Keratinocyte (primary cell): Measurements from ENCODE around the gene TRIM8. TPM values are rescaled to one million over a fixed set of nuclear protein-coding genes. Genes with fewer than 3 reads are reported as not detected.

Source experiments
- DNase-seq: peaks from one replicate; pipeline ENCODE4 v3.0.0-alpha.2; 2011; ENCODE audit warnings: low read depth, missing footprints, low spot score
- FAIRE-seq: peaks from 2 replicates; lab custom pipeline; 2011; peaks lifted over from hg19 to GRCh38; lab: Jason Lieb, UNC
- H2AFZ ChIP-seq: 2 replicates; pipeline ENCODE4 v1.6.0; 2012; ENCODE audit warnings: low read length, control low read depth, inconsistent platforms; ENCODE audit not compliant: control insufficient read depth
- H3K27ac ChIP-seq: 2 replicates; pipeline ENCODE4 v1.5.1; 2011; ENCODE audit warnings: low read length; ENCODE audit not compliant: control insufficient read depth, insufficient read depth
- H3K27me3 ChIP-seq: 3 replicates; pipeline ENCODE4 v1.6.0; 2011; ENCODE audit warnings: low read length; ENCODE audit not compliant: control insufficient read depth, insufficient read depth; ENCODE audit errors: extremely low read depth
- H3K36me3 ChIP-seq, 2 experiments: 2 replicates in 1 of 2; 3 replicates in 1 of 2; pipeline ENCODE4 v1.5.1; 2011; ENCODE audit warnings: low read length in 2 of 2, mild to moderate bottlenecking in 1 of 2; ENCODE audit not compliant: control insufficient read depth in 2 of 2, insufficient read depth in 2 of 2; ENCODE audit errors: extremely low read depth in 1 of 2
- H3K4me1 ChIP-seq: 3 replicates; pipeline ENCODE4 v1.5.1; 2011; ENCODE audit warnings: low read length; ENCODE audit not compliant: control insufficient read depth, insufficient read depth; ENCODE audit errors: extremely low read depth
- H3K4me2 ChIP-seq: 3 replicates; pipeline ENCODE4 v1.6.0; 2011; ENCODE audit warnings: low read depth, low read length; ENCODE audit not compliant: control insufficient read depth, insufficient read depth; ENCODE audit errors: extremely low read depth
- H3K4me3 ChIP-seq, 3 experiments: fragments of 200-600 bp in 1 of 3; sonication (generic) in 1 of 3; 2 replicates in 2 of 3; 3 replicates in 1 of 3; pipeline ENCODE4 v1.5.1; 2011 to 2016; ENCODE audit warnings: low read length in 3 of 3, mild to moderate bottlenecking in 3 of 3, control low read depth in 2 of 3, inconsistent platforms in 1 of 3, low read depth in 1 of 3, mixed read lengths in 1 of 3, mixed run types in 1 of 3, moderate library complexity in 1 of 3; ENCODE audit not compliant: control insufficient read depth in 2 of 3, insufficient read depth in 2 of 3; ENCODE audit errors: extremely low read depth in 1 of 3
- H3K79me2 ChIP-seq: 2 replicates; pipeline ENCODE4 v1.6.0; 2012; ENCODE audit warnings: low read length; ENCODE audit not compliant: control insufficient read depth, insufficient read depth
- H3K9ac ChIP-seq: 3 replicates; pipeline ENCODE4 v1.6.0; 2011; ENCODE audit warnings: low read length; ENCODE audit not compliant: control insufficient read depth, insufficient read depth; ENCODE audit errors: extremely low read depth
- H3K9me1 ChIP-seq: 3 replicates; pipeline ENCODE4 v1.6.0; 2011; ENCODE audit warnings: low read length; ENCODE audit not compliant: control insufficient read depth, insufficient read depth; ENCODE audit errors: extremely low read depth
- H3K9me3 ChIP-seq: 2 replicates; pipeline ENCODE4 v1.5.1; 2012; ENCODE audit warnings: low read depth, low read length; ENCODE audit not compliant: control insufficient read depth
- H4K20me1 ChIP-seq: 3 replicates; pipeline ENCODE4 v1.6.0; 2011; ENCODE audit warnings: low read length; ENCODE audit not compliant: control insufficient read depth, insufficient read depth; ENCODE audit errors: extremely low read depth
- CTCF ChIP-seq, 3 experiments: IDR thresholded peaks in 1 of 3; conservative IDR thresholded peaks in 1 of 3; optimal IDR thresholded peaks in 1 of 3; 2 replicates in 2 of 3; 3 replicates in 1 of 3; pipeline versions ENCODE3 to v1.5.1; 2011; ENCODE audit warnings: low read length in 3 of 3, mild to moderate bottlenecking in 3 of 3, moderate library complexity in 2 of 3, control low read depth in 1 of 3, inconsistent platforms in 1 of 3; ENCODE audit not compliant: insufficient read depth in 2 of 3; ENCODE audit errors: extremely low read depth in 1 of 3
- EZH2 ChIP-seq: IDR thresholded peaks from one replicate; pipeline ENCODE4 v1.6.1; 2012; ENCODE audit warnings: inconsistent platforms, mild to moderate bottlenecking, low read length, moderate library complexity
- dilution Hi-C: fragments of 300-500 bp; cut with MboI; formaldehyde crosslinking; loops from one replicate; pipeline ENCODE4 v1.7.0; 2020; ENCODE audit warnings: low sequenced_read_pairs; ENCODE audit not compliant: extremely low pct_ligation_motif_present
- polyA plus RNA-seq, 5 experiments: library from polyadenylated mRNA; depleted of rRNA in 3 of 5; stranded (reverse) in 3 of 5; stranded (forward) in 1 of 5; unstranded in 1 of 5; fragments of >200 nt; gene quantifications; 1 replicate in 1 of 5; 2 replicates in 3 of 5; 3 replicates in 1 of 5; pipeline versions ENCODE4 v1.2.1 to v1.2.3, GENCODE V29; 2011 to 2012; ENCODE audit warnings: missing spikeins in 2 of 5, low read depth in 1 of 5, low replicate concordance in 1 of 5

TRIM8 gene
- polyA plus RNA-seq, 1 donor (not counting 4 experiments of a cell fraction or from before 2014, with no cell fraction given), result 24.8 TPM

DNA sequence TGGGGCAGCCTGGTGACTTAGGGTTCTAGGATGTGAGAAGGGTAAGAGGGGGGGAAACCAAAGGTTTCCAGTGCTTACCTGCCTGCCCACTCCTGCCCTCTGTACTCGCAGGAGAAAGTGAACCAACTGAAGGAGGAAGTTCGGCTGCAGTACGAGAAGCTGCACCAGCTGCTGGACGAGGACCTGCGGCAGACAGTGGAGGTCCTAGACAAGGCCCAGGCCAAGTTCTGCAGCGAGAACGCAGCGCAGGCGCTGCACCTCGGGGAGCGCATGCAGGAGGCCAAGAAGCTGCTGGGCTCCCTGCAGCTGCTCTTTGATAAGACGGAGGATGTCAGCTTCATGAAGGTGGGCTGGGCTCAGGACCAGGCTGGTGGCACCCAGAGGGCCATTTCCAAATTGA lies 10.7 kb downstream of the TRIM8 start:
- no peak overlapping the region for H3K9ac ChIP-seq
- H3K27ac ChIP-seq, result no peak overlapping the region
- no peak for FAIRE-seq
- dilution Hi-C loops, result no loop called here
- DNase-seq, result no peak
- no peaks in the 10 kb centered on the region for H3K9me3 ChIP-seq
- peaks cover 34 to 35% of the 10 kb centered on the region in 2 experiments for H3K36me3 ChIP-seq
- no peaks in the 10 kb centered on the region for H3K9me1 ChIP-seq
- peaks cover 6% of the 10 kb centered on the region for H4K20me1 ChIP-seq
- peaks cover 15% of the 10 kb centered on the region for H3K4me1 ChIP-seq
- no peak for TF ChIP-seq EZH2
- TF ChIP-seq CTCF (optimal IDR thresholded peaks at IDR 0.05 in 1 of 3, IDR thresholded peaks at IDR 0.05 in 1 of 3, conservative IDR thresholded peaks at IDR 0.05 in 1 of 3; ENCODE audit: extremely low read depth in 1 of 3, insufficient read depth in 2 of 3, low read length in 3 of 3), result no peak
- no peak overlapping the region for H3K4me3 ChIP-seq
- H3K79me2 ChIP-seq, result peaks cover 36% of the 10 kb centered on the region
- H3K4me2 ChIP-seq, result no peak overlapping the region
- no peaks in the 10 kb centered on the region for H3K27me3 ChIP-seq
- no peak overlapping the region for H2AFZ ChIP-seq

DNA sequence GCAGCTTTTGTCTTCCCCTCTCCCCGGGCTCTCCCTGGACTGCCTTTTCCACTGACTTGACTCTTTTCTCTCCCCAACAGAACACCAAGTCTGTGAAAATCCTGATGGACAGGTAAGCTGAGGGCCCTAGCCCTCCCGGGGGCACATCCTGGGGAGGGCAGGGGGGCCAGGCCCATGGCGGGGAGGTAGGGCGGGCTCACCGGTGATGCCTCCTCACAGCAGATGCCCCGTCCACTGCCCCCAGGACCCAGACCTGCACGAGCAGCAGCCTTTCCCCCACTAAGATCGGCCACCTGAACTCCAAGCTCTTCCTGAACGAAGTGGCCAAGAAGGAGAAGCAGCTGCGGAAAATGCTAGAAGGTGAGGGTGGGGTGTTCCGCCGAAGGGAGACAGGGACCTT lies 11.7 kb downstream of the TRIM8 start:
- H3K27me3 ChIP-seq, result no peaks in the 10 kb centered on the region
- H3K4me2 ChIP-seq, result no peak overlapping the region
- H3K4me1 ChIP-seq, result peaks cover 15% of the 10 kb centered on the region
- TF ChIP-seq EZH2, result no peak
- no peak for TF ChIP-seq CTCF (optimal IDR thresholded peaks at IDR 0.05 in 1 of 3, IDR thresholded peaks at IDR 0.05 in 1 of 3, conservative IDR thresholded peaks at IDR 0.05 in 1 of 3; ENCODE audit: extremely low read depth in 1 of 3, insufficient read depth in 2 of 3, low read length in 3 of 3)
- peaks cover 6% of the 10 kb centered on the region for H4K20me1 ChIP-seq
- no peaks in the 10 kb centered on the region for H3K9me3 ChIP-seq
- peaks cover 26% of the 10 kb centered on the region for H3K79me2 ChIP-seq
- FAIRE-seq (no peak), DNase-seq (no peak)
- peaks cover 30 to 35% of the 10 kb centered on the region in 2 experiments for H3K36me3 ChIP-seq
- dilution Hi-C loops, result no loop called here
- no peak overlapping the region for H2AFZ ChIP-seq
- no peak overlapping the region for H3K27ac ChIP-seq
- no peak overlapping the region for H3K9ac ChIP-seq
- no peaks in the 10 kb centered on the region for H3K9me1 ChIP-seq
- no peak overlapping the region for H3K4me3 ChIP-seq
